HTR-8/SVneo (cell line): ENCODE data around the gene VPS35L.
A peak's percentile ranks its signal among the peaks of the same experiment; 100 is the strongest.

ENCODE experiments used
- DNase-seq: peaks from one replicate; pipeline ENCODE4 v3.0.0; 2011; ENCODE audit warnings: low spot score, mixed read lengths; ENCODE audit not compliant: insufficient read length
- FAIRE-seq: peaks from 2 replicates; lab custom pipeline; 2011; peaks lifted over from hg19 to GRCh38; lab: Jason Lieb, UNC

The VPS35L gene

GRCh38 chr16:19589106-19589505, 33.6 kb downstream of the VPS35L start:
- DNase-seq = no peak
- no peak for FAIRE-seq

- DNase-seq (no peak), FAIRE-seq (no peak)
Observed at GRCh38 chr16:19589771-19590302, 34.3 kb downstream of the VPS35L start.

GRCh38 chr16:19595043-19595767, 39.7 kb downstream of the VPS35L start:
- peak; percentile 44 for FAIRE-seq
- DNase-seq = peak; percentile 70

- FAIRE-seq (no peak), DNase-seq (no peak)
Observed at GRCh38 chr16:19598805-19599510, 43.5 kb downstream of the VPS35L start.

GRCh38 chr16:19599968-19600716, 44.6 kb downstream of the VPS35L start:
- no peak for FAIRE-seq

GRCh38 chr16:19601083-19601976, 45.8 kb downstream of the VPS35L start:
- DNase-seq = peak; percentile 11

More at GRCh38 chr16:19599968-19600716, 44.6 kb downstream of the VPS35L start:
- DNase-seq = no peak

GRCh38 chr16:19604911-19605310, 49.4 kb downstream of the VPS35L start:
- FAIRE-seq = no peak
- no peak for DNase-seq

More at GRCh38 chr16:19601083-19601976, 45.8 kb downstream of the VPS35L start:
- no peak for FAIRE-seq

- FAIRE-seq = no peak
Observed at GRCh38 chr16:19605701-19606100, 50.2 kb downstream of the VPS35L start.

GRCh38 chr16:19607616-19608280, 52.2 kb downstream of the VPS35L start:
- no peak for FAIRE-seq
- DNase-seq = no peak

More at GRCh38 chr16:19605701-19606100, 50.2 kb downstream of the VPS35L start:
- DNase-seq = no peak

GRCh38 chr16:19609359-19609758, 53.9 kb downstream of the VPS35L start:
- FAIRE-seq (no peak), DNase-seq (no peak)

- FAIRE-seq (no peak), DNase-seq (no peak)
Observed at GRCh38 chr16:19610200-19610599, 54.7 kb downstream of the VPS35L start.

GRCh38 chr16:19613834-19614233, 58.3 kb downstream of the VPS35L start:
- DNase-seq (no peak), FAIRE-seq (no peak)

GRCh38 chr16:19616241-19616640, 60.7 kb downstream of the VPS35L start:
- no peak for DNase-seq
- no peak for FAIRE-seq

- DNase-seq = no peak
- FAIRE-seq = no peak
Observed at GRCh38 chr16:19618876-19619275, 63.4 kb downstream of the VPS35L start.

- FAIRE-seq (no peak), DNase-seq (no peak)
Observed at GRCh38 chr16:19621445-19621844, 65.9 kb downstream of the VPS35L start.

GRCh38 chr16:19625039-19625438, 69.5 kb downstream of the VPS35L start:
- FAIRE-seq (no peak), DNase-seq (no peak)

GRCh38 chr16:19636436-19637267, 81.1 kb downstream of the VPS35L start:
- FAIRE-seq (no peak), DNase-seq (no peak)

GRCh38 chr16:19639986-19640421, 84.5 kb downstream of the VPS35L start:
- FAIRE-seq = no peak
- no peak for DNase-seq
